ENCODE data around the gene NABP2.

NABP2 gene

DNA sequence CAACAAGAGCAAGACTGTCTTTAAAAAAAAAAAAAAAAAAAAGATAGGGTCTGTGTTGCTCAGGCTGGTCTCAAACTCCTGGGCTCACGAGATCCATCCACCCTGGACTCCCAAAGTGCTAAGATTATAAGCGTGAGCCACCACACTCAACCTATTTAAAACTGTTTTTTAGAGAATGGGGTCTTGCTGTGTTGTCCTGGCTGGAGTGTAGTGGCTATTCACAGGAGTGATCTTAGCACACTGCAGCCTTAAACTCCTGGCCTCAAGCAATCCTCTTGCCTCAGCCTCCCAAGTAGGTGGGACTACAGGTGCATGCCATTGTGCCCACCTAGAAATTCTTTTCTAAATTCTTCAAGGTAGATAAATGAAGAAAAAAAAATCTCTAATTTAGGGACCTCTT is 50.2 kb downstream of the NABP2 start:
- no peak for DNase-seq (ENCODE audit: low spot score)
- TF ChIP-seq, protein P1, sequence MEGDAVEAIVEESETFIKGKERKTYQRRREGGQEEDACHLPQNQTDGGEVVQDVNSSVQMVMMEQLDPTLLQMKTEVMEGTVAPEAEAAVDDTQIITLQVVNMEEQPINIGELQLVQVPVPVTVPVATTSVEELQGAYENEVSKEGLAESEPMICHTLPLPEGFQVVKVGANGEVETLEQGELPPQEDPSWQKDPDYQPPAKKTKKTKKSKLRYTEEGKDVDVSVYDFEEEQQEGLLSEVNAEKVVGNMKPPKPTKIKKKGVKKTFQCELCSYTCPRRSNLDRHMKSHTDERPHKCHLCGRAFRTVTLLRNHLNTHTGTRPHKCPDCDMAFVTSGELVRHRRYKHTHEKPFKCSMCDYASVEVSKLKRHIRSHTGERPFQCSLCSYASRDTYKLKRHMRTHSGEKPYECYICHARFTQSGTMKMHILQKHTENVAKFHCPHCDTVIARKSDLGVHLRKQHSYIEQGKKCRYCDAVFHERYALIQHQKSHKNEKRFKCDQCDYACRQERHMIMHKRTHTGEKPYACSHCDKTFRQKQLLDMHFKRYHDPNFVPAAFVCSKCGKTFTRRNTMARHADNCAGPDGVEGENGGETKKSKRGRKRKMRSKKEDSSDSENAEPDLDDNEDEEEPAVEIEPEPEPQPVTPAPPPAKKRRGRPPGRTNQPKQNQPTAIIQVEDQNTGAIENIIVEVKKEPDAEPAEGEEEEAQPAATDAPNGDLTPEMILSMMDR (IDR thresholded peaks at IDR 0.05), result no peak
- Histone ChIP-seq H3K27ac (no peak overlapping the region), H3K4me3 (no peak overlapping the region)

DNA sequence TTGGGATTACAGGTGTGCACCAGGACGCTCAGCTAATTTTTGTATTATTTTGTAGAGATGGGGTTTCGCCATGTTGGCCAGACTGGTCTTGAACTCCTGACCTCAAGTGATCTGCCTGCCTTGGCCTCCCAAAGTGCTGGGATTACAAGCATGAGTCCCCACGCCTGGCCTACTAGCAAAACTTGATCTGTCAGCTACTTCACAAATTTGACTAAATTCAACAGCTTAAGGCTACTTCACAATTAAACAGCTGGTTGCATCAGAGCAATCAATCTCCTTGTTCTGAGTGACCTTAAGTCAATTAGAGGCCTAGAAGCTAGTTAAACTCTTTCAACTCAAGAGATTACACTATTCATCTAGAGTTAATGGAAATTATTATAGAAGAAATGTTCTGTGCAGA is 54.8 kb downstream of the NABP2 start:
- Histone ChIP-seq H3K4me3 (no peak overlapping the region), H3K27ac (no peak overlapping the region)
- TF ChIP-seq, protein P1 (IDR thresholded peaks at IDR 0.05), result no peak
- no peak for DNase-seq (ENCODE audit: low spot score)

Measured in coronary artery (tissue), 2 donors.